Endodermal cell (in vitro differentiated cells): ENCODE data around the gene LAMA4. TPM values are rescaled to one million over a fixed set of nuclear protein-coding genes. Genes with fewer than 3 reads are reported as not detected.

Source experiments
- DNase-seq: peaks from one replicate; pipeline ENCODE4 v3.0.0-alpha.2; 2017
- H3K27ac ChIP-seq: 2 replicates; pipeline ENCODE4 v1.5.1; 2013; ENCODE audit warnings: mild to moderate bottlenecking, low read depth, low read length, moderate library complexity
- H3K27me3 ChIP-seq: 2 replicates; pipeline ENCODE4 v1.6.1; 2013; ENCODE audit warnings: mild to moderate bottlenecking, low read length, moderate library complexity; ENCODE audit not compliant: insufficient read depth, control insufficient read depth, poor library complexity, severe bottlenecking
- H3K36me3 ChIP-seq: 2 replicates; pipeline ENCODE4 v1.7.0; 2013; ENCODE audit warnings: mild to moderate bottlenecking, low read length, moderate library complexity; ENCODE audit not compliant: control insufficient read depth, insufficient read depth
- H3K4me1 ChIP-seq: one replicate; pipeline ENCODE4 v1.7.0; 2013; ENCODE audit warnings: low read length; ENCODE audit not compliant: control insufficient read depth, insufficient read depth
- H3K4me3 ChIP-seq: 2 replicates; pipeline ENCODE4 v1.5.1; 2013; ENCODE audit warnings: mild to moderate bottlenecking, low read length, moderate library complexity
- H3K9ac ChIP-seq: 2 replicates; pipeline ENCODE4 v1.6.1; 2013; ENCODE audit warnings: mild to moderate bottlenecking, low read length, moderate library complexity; ENCODE audit not compliant: poor library complexity, severe bottlenecking; ENCODE audit errors: extremely low read depth
- H3K9me3 ChIP-seq: 2 replicates; pipeline ENCODE4 v1.6.1; 2013; ENCODE audit warnings: mild to moderate bottlenecking, low read length, moderate library complexity; ENCODE audit not compliant: control insufficient read depth
- H3K27ac Mint-ChIP-seq: 2 replicates; pipeline ENCODE4 v1.8.0; 2020; ENCODE audit warnings: mixed read lengths
- H3K27me3 Mint-ChIP-seq: 2 replicates; pipeline ENCODE4 v1.8.0; 2021; ENCODE audit warnings: mild to moderate bottlenecking, mixed read lengths; ENCODE audit not compliant: insufficient read depth
- H3K36me3 Mint-ChIP-seq: 2 replicates; pipeline ENCODE4 v1.8.0; 2020; ENCODE audit warnings: low read depth, mixed read lengths
- H3K4me1 Mint-ChIP-seq: 2 replicates; pipeline ENCODE4 v1.8.0; 2020; ENCODE audit warnings: mixed read lengths
- H3K4me3 Mint-ChIP-seq: 2 replicates; pipeline ENCODE4 v1.8.0; 2020; ENCODE audit warnings: mild to moderate bottlenecking, moderate library complexity, mixed read lengths
- H3K9me3 Mint-ChIP-seq: 2 replicates; pipeline ENCODE4 v1.8.0; 2020; ENCODE audit warnings: mild to moderate bottlenecking, mixed read lengths
- WGBS, 2 experiments: methylation state at CpG; one replicate each; pipeline versions ENCODE4 v1.1.5 to v1.1.7; 2013; ENCODE audit warnings: missing lambda C conversion rate in 2 of 2, mixed read lengths in 1 of 2; ENCODE audit not compliant: insufficient coverage in 1 of 2, insufficient read length in 1 of 2; 5-methylcytosine and 5-hydroxymethylcytosine counted together
- total RNA-seq, 2 donors: library from RNA; stranded (reverse); fragmentation: NEBNext Ultra II Directional in 1 of 2; extraction: Animal tissue kit (Norgen Biotek cat#: 25700) in 1 of 2; gene quantifications; 2 replicates in 1 of 2; 3 replicates in 1 of 2; pipeline ENCODE4 v1.2.1, GENCODE V29; 2021
- TF ChIP-seq, protein P1 (sequence below): fragments of 200-600 bp; sonication (generic); conservative IDR thresholded peaks from 2 replicates; pipeline ENCODE4 v1.5.0; 2021; ENCODE audit warnings: antibody characterized with exemption, mild to moderate bottlenecking

Gene LAMA4
- total RNA-seq, 2 donors from 2014 or later = 0.24 to 3.7 TPM

DNA sequence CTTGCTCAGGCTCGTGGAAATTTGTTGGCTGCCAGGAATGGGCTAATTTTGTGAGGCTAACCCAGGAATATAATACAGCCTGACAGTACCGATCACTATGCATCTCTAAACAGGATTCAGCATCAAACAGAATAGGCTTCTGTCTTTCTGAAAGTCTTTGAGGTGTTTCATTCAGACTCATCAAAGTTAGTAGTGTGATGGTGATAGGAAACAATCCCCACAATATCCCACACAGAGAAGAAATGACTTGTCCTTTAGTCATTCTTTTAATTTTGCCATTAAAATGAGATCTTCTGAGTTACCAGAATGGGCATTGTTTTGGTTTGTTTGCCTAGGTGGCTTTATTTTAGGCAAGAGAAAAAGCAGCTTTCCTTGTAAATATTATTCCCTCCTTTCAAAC is 112.7 kb downstream of the LAMA4 start:
- Histone ChIP-seq H3K9ac (no peak overlapping the region), H3K4me3 (no peak overlapping the region), H3K27ac (no peak overlapping the region), H3K36me3 (no peaks in the 10 kb centered on the region), H3K4me1 (peaks cover 6% of the 10 kb centered on the region), H3K9me3 (no peaks in the 10 kb centered on the region), H3K27me3 (no peaks in the 10 kb centered on the region)
- H3K9me3 Mint-ChIP-seq = no peaks in the 10 kb centered on the region
- H3K4me1 Mint-ChIP-seq = peaks cover 9% of the 10 kb centered on the region
- no peak for DNase-seq
- no peak overlapping the region for H3K4me3 Mint-ChIP-seq
- TF ChIP-seq, protein P1, sequence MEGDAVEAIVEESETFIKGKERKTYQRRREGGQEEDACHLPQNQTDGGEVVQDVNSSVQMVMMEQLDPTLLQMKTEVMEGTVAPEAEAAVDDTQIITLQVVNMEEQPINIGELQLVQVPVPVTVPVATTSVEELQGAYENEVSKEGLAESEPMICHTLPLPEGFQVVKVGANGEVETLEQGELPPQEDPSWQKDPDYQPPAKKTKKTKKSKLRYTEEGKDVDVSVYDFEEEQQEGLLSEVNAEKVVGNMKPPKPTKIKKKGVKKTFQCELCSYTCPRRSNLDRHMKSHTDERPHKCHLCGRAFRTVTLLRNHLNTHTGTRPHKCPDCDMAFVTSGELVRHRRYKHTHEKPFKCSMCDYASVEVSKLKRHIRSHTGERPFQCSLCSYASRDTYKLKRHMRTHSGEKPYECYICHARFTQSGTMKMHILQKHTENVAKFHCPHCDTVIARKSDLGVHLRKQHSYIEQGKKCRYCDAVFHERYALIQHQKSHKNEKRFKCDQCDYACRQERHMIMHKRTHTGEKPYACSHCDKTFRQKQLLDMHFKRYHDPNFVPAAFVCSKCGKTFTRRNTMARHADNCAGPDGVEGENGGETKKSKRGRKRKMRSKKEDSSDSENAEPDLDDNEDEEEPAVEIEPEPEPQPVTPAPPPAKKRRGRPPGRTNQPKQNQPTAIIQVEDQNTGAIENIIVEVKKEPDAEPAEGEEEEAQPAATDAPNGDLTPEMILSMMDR = no peak
- no peaks in the 10 kb centered on the region for H3K36me3 Mint-ChIP-seq
- WGBS, 2 experiments = 88 to 89% methylated on average over 2 of the region's 2 CpGs
- no peaks in the 10 kb centered on the region for H3K27me3 Mint-ChIP-seq
- peak overlapping the region; percentile 24 for H3K27ac Mint-ChIP-seq

DNA sequence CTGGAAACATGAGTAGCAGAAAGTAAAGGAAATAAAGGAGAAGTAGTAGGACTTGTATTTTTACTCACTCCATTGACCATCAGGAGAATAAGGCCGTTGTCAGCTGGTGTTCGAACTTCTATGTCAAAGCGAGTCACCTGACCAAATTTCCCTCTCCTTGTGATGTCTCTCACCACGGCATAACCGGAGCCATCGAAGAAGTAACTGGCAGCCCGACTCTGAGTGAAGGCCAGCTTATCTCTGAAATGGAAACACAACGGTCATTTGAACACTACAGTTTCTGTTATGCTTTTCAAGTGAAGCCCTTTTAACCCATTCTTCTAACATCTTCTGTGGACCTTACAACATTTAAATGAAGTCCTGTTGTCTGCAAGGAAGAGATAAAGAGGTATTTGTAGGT is 115.3 kb downstream of the LAMA4 start:
- Histone ChIP-seq H3K36me3 (no peaks in the 10 kb centered on the region), H3K4me3 (no peak overlapping the region), H3K9me3 (no peaks in the 10 kb centered on the region), H3K27ac (no peak overlapping the region), H3K27me3 (no peaks in the 10 kb centered on the region), H3K4me1 (peaks cover 6% of the 10 kb centered on the region), H3K9ac (no peak overlapping the region)
- H3K9me3 Mint-ChIP-seq = no peaks in the 10 kb centered on the region
- TF ChIP-seq, protein P1 = no peak
- H3K4me3 Mint-ChIP-seq = no peak overlapping the region
- H3K27ac Mint-ChIP-seq = no peak overlapping the region
- H3K36me3 Mint-ChIP-seq = no peaks in the 10 kb centered on the region
- DNase-seq = no peak
- peaks cover 9% of the 10 kb centered on the region for H3K4me1 Mint-ChIP-seq
- no peaks in the 10 kb centered on the region for H3K27me3 Mint-ChIP-seq
- 89 to 92% methylated on average over 7 to 8 of the region's 8 CpGs for WGBS, 2 experiments

DNA sequence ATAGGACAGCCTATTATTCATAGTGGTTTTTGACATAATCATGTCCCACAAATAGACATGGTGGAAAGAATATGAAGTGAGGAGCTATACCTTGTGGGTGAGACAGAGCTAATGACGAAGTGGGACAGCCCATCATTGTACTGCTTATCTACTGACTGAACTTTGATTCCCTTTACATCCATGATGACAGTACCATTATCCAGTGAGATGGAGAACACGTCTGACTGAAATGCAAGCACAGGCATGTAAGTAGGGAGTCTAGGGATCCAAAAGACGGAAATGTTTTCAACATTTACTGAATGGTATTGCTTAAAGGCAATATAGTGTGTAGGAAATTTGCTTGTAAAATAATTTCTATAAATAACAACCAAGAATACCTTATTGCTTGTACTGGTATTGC is 123.5 kb downstream of the LAMA4 start:
- Histone ChIP-seq H3K36me3 (no peaks in the 10 kb centered on the region), H3K27ac (no peak overlapping the region), H3K4me3 (no peak overlapping the region), H3K9ac (no peak overlapping the region), H3K4me1 (no peaks in the 10 kb centered on the region), H3K9me3 (no peaks in the 10 kb centered on the region), H3K27me3 (no peaks in the 10 kb centered on the region)
- Mint-ChIP-seq H3K4me3 (no peak overlapping the region), H3K27me3 (no peaks in the 10 kb centered on the region), H3K36me3 (no peaks in the 10 kb centered on the region), H3K9me3 (no peaks in the 10 kb centered on the region), H3K27ac (no peak overlapping the region), H3K4me1 (no peaks in the 10 kb centered on the region)
- TF ChIP-seq, protein P1 = no peak
- DNase-seq = no peak
- 82 to 100% methylated on average over 2 to 3 of the region's 3 CpGs for WGBS, 2 experiments
